GM23338 (cell line): ENCODE measurements around the gene VEZT. TPM values are rescaled to one million over a fixed set of nuclear protein-coding genes. Genes with fewer than 3 reads are reported as not detected.

Experiments
- ATAC-seq: fragments of 200-7000 bp; cut with Tn5 transposase; 3 replicates; pipeline ENCODE4 v1.9.1; 2020
- DNase-seq: peaks from one replicate; pipeline ENCODE4 v3.0.0-alpha.2; 2015; ENCODE audit warnings: low spot score
- H2AFZ ChIP-seq: fragments of 200-600 bp; sonication (generic); 2 replicates; pipeline ENCODE4 v1.8.0; 2016; ENCODE audit warnings: antibody characterized with exemption, mild to moderate bottlenecking, moderate library complexity
- H3F3A ChIP-seq: fragments of 200-600 bp; sonication (generic); replicated peaks from 2 replicates; pipeline ENCODE4 v1.8.0; 2017; ENCODE audit warnings: antibody characterized with exemption, mixed run types, low read depth
- H3K27ac ChIP-seq: fragments of 200-600 bp; sonication (generic); 2 replicates; pipeline ENCODE4 v1.6.1; 2016; ENCODE audit warnings: low read depth
- H3K27me3 ChIP-seq: fragments of 200-600 bp; sonication (generic); 2 replicates; pipeline ENCODE4 v1.8.0; 2016; ENCODE audit warnings: mild to moderate bottlenecking, mixed run types, moderate library complexity; ENCODE audit not compliant: insufficient read depth
- H3K36me3 ChIP-seq: fragments of 200-600 bp; sonication (generic); 2 replicates; pipeline ENCODE4 v1.8.0; 2016; ENCODE audit warnings: mild to moderate bottlenecking; ENCODE audit not compliant: insufficient read depth
- H3K4me1 ChIP-seq: fragments of 200-600 bp; sonication (generic); 2 replicates; pipeline ENCODE4 v1.8.0; 2016; ENCODE audit warnings: mild to moderate bottlenecking, moderate library complexity; ENCODE audit not compliant: insufficient read depth
- H3K4me2 ChIP-seq: fragments of 200-600 bp; sonication (generic); 2 replicates; pipeline ENCODE4 v1.7.1; 2017; ENCODE audit warnings: mixed run types
- H3K4me3 ChIP-seq: fragments of 200-600 bp; sonication (generic); 2 replicates; pipeline ENCODE4 v1.6.1; 2016; ENCODE audit warnings: mixed run types
- H3K79me2 ChIP-seq: fragments of 200-600 bp; sonication (generic); replicated peaks from 2 replicates; pipeline ENCODE4 v1.8.0; 2017; ENCODE audit warnings: mild to moderate bottlenecking; ENCODE audit not compliant: insufficient read depth
- H3K9me2 ChIP-seq: fragments of 200-600 bp; sonication (generic); 2 replicates; pipeline ENCODE4 v1.8.0; 2017; ENCODE audit not compliant: insufficient read depth
- H4K20me1 ChIP-seq: fragments of 200-600 bp; sonication (generic); replicated peaks from 2 replicates; pipeline ENCODE4 v1.8.0; 2017; ENCODE audit warnings: mild to moderate bottlenecking; ENCODE audit not compliant: insufficient read depth
- H3K27ac Mint-ChIP-seq: 2 replicates; pipeline ENCODE4 v1.8.0; 2020; ENCODE audit warnings: inconsistent platforms, mild to moderate bottlenecking, moderate library complexity, mixed read lengths
- H3K27me3 Mint-ChIP-seq: 3 replicates; pipeline ENCODE4 v1.8.0; 2022; ENCODE audit warnings: low read depth, mild to moderate bottlenecking, moderate library complexity, mixed read lengths, inconsistent platforms; ENCODE audit not compliant: insufficient read depth, poor library complexity
- H3K36me3 Mint-ChIP-seq: 3 replicates; pipeline ENCODE4 v1.8.0; 2021; ENCODE audit warnings: low read depth, mild to moderate bottlenecking, inconsistent platforms, moderate library complexity, mixed read lengths
- H3K4me1 Mint-ChIP-seq: 3 replicates; pipeline ENCODE4 v1.8.0; 2020; ENCODE audit warnings: mild to moderate bottlenecking, inconsistent platforms, mixed read lengths
- H3K4me3 Mint-ChIP-seq: 3 replicates; pipeline ENCODE4 v1.8.0; 2021; ENCODE audit warnings: moderate library complexity, mild to moderate bottlenecking, inconsistent platforms, mixed read lengths
- H3K9me3 Mint-ChIP-seq: 3 replicates; pipeline ENCODE4 v1.8.0; 2020; ENCODE audit warnings: moderate library complexity, mild to moderate bottlenecking, inconsistent platforms, mixed read lengths
- CREB1 ChIP-seq: fragments of 250-450 bp; sonication (Bioruptor Pico); IDR thresholded peaks from 2 replicates; pipeline ENCODE4 v1.5.0; 2020; ENCODE audit warnings: low read depth, mild to moderate bottlenecking, moderate library complexity
- EZH2 ChIP-seq: fragments of 200-600 bp; sonication (generic); IDR thresholded peaks from one replicate; pipeline ENCODE4 v1.8.0; 2017; ENCODE audit warnings: antibody characterized with exemption, mild to moderate bottlenecking, low read depth; ENCODE audit not compliant: unreplicated experiment
- EZH2phosphoT487 ChIP-seq: fragments of 200-600 bp; sonication (generic); IDR thresholded peaks from one replicate; pipeline ENCODE4 v1.8.1; 2018; ENCODE audit warnings: antibody characterized with exemption; ENCODE audit not compliant: unreplicated experiment
- JUNB ChIP-seq: IDR thresholded peaks from one replicate; pipeline ENCODE4 v1.6.1; 2016; ENCODE audit warnings: antibody characterized with exemption; ENCODE audit not compliant: unreplicated experiment
- NANOG ChIP-seq: IDR thresholded peaks from 2 replicates; pipeline ENCODE4 v1.6.1; 2016; ENCODE audit warnings: antibody characterized with exemption, borderline replicate concordance
- POLR2AphosphoS5 ChIP-seq: IDR thresholded peaks from 2 replicates; pipeline ENCODE4 v1.6.1; 2016; ENCODE audit warnings: antibody characterized with exemption, low read depth
- REST ChIP-seq: IDR thresholded peaks from one replicate; pipeline ENCODE4 v1.6.1; 2018; ENCODE audit warnings: antibody characterized with exemption; ENCODE audit not compliant: unreplicated experiment
- STAT1 ChIP-seq: IDR thresholded peaks from one replicate; pipeline ENCODE4 v1.6.1; 2016; ENCODE audit warnings: antibody characterized with exemption; ENCODE audit not compliant: unreplicated experiment
- ZNF114 ChIP-seq: fragments of 250-450 bp; sonication (Bioruptor Pico); IDR thresholded peaks from 2 replicates; pipeline ENCODE4 v1.5.0; 2020; ENCODE audit warnings: mild to moderate bottlenecking, moderate library complexity
- ZNF331 ChIP-seq: fragments of 250-450 bp; sonication (Bioruptor Pico); IDR thresholded peaks from 2 replicates; pipeline ENCODE4 v1.5.0; 2020; ENCODE audit warnings: low read depth, mild to moderate bottlenecking, moderate library complexity
- ZNF462 ChIP-seq: fragments of 250-450 bp; sonication (Bioruptor Pico); IDR thresholded peaks from 2 replicates; pipeline ENCODE4 v1.5.0; 2020; ENCODE audit warnings: mild to moderate bottlenecking, moderate library complexity
- polyA plus RNA-seq: library from polyadenylated mRNA; unstranded; fragments of >200 nt; fragmentation: Nextera tagmentation; extraction: Ambion mirVana; gene quantifications from 2 replicates; pipeline ENCODE4 v1.2.1, GENCODE V29; 2016
- total RNA-seq: library from RNA; depleted of rRNA; stranded (reverse); fragments of >200 nt; shearing (Covaris generic); gene quantifications from 2 replicates; pipeline ENCODE4 v1.2.3, GENCODE V29; 2014
- TF ChIP-seq, protein P1 (sequence below), 2 experiments: fragments of 200-600 bp in 1 of 2; sonication (generic) in 1 of 2; conservative IDR thresholded peaks; 2 replicates each; pipeline versions ENCODE4 v1.5.1 to v1.6.1; 2016 to 2017; ENCODE audit warnings: antibody characterized with exemption in 2 of 2, low read depth in 2 of 2, mild to moderate bottlenecking in 2 of 2, moderate library complexity in 1 of 2
- TF ChIP-seq, protein P2 (sequence below): IDR thresholded peaks from 2 replicates; pipeline ENCODE4 v1.6.1; 2016; ENCODE audit warnings: antibody characterized with exemption

VEZT gene
- total and polyA plus RNA-seq, 2 experiments from 2014 or later: 34.2 to 51.5 TPM

- no peak overlapping the region for H3K4me3 ChIP-seq
- peaks cover 11% of the 10 kb centered on the region; the same call in 2 of the 3 replicates for H3K36me3 Mint-ChIP-seq
- H3K4me3 Mint-ChIP-seq: no peak overlapping the region
- no peaks in the 10 kb centered on the region for H3F3A ChIP-seq
- no peak overlapping the region for H3K27ac ChIP-seq
- H3K4me1 ChIP-seq: peaks cover 29% of the 10 kb centered on the region
- TF ChIP-seq REST: no peak
- TF ChIP-seq, protein P1, sequence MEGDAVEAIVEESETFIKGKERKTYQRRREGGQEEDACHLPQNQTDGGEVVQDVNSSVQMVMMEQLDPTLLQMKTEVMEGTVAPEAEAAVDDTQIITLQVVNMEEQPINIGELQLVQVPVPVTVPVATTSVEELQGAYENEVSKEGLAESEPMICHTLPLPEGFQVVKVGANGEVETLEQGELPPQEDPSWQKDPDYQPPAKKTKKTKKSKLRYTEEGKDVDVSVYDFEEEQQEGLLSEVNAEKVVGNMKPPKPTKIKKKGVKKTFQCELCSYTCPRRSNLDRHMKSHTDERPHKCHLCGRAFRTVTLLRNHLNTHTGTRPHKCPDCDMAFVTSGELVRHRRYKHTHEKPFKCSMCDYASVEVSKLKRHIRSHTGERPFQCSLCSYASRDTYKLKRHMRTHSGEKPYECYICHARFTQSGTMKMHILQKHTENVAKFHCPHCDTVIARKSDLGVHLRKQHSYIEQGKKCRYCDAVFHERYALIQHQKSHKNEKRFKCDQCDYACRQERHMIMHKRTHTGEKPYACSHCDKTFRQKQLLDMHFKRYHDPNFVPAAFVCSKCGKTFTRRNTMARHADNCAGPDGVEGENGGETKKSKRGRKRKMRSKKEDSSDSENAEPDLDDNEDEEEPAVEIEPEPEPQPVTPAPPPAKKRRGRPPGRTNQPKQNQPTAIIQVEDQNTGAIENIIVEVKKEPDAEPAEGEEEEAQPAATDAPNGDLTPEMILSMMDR (conservative IDR thresholded peaks at IDR 0.05; ENCODE audit: low read depth in 2 of 2): no peak
- TF ChIP-seq POLR2AphosphoS5: no peak
- no peak for TF ChIP-seq EZH2phosphoT487
- no peak for TF ChIP-seq JUNB
- TF ChIP-seq EZH2: no peak
- no peak for TF ChIP-seq ZNF331 (CRISPR knock-in tag)
- TF ChIP-seq CREB1 (CRISPR knock-in tag): no peak
- TF ChIP-seq, protein P2, sequence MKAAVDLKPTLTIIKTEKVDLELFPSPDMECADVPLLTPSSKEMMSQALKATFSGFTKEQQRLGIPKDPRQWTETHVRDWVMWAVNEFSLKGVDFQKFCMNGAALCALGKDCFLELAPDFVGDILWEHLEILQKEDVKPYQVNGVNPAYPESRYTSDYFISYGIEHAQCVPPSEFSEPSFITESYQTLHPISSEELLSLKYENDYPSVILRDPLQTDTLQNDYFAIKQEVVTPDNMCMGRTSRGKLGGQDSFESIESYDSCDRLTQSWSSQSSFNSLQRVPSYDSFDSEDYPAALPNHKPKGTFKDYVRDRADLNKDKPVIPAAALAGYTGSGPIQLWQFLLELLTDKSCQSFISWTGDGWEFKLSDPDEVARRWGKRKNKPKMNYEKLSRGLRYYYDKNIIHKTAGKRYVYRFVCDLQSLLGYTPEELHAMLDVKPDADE: no peak
- no peak for TF ChIP-seq NANOG
- TF ChIP-seq ZNF462 (CRISPR knock-in tag): no peak
- TF ChIP-seq STAT1: no peak
- no peak for TF ChIP-seq ZNF114 (CRISPR knock-in tag)
- no peaks in the 10 kb centered on the region for H4K20me1 ChIP-seq
- ATAC-seq (peak; percentile 44), DNase-seq (peak; percentile 60)
- no peaks in the 10 kb centered on the region for H3K27me3 ChIP-seq
- H3K27ac Mint-ChIP-seq: no peak overlapping the region
- H2AFZ ChIP-seq: no peak overlapping the region
- no peaks in the 10 kb centered on the region for H3K9me2 ChIP-seq
- H3K9me3 Mint-ChIP-seq: no peaks in the 10 kb centered on the region; the same call in 2 of the 3 replicates
- peaks cover 32% of the 10 kb centered on the region for H3K4me1 Mint-ChIP-seq
- H3K27me3 Mint-ChIP-seq: no peaks in the 10 kb centered on the region
- no peaks in the 10 kb centered on the region for H3K36me3 ChIP-seq
- H3K79me2 ChIP-seq: peaks cover 81% of the 10 kb centered on the region
- H3K4me2 ChIP-seq: 0 out of 2 replicates have a peak overlapping the region, but pooled peaks have one; percentile 16
Observed at GRCh38 chr12:95195122-95195521, 22.5 kb upstream of the VEZT start.
